Activated T-helper 9 cell treated with anti-CD3 and anti-CD28 coated beads, Interleukin-2, amount 50 U/mL, for 16 hours (primary cell): ENCODE data around the gene B4GAT1.
A peak's percentile ranks its signal among the peaks of the same experiment; 100 is the strongest.
"Not testable (repeated sequence)": the region's sequence is repeated elsewhere in the genome, so short reads cannot be mapped to it uniquely, and the experiment has no call there.

ENCODE experiments used
- DNase-seq: peaks from one replicate; pipeline ENCODE4 v3.0.0-alpha.2; 2020; ENCODE audit warnings: low read depth

Gene B4GAT1

DNA sequence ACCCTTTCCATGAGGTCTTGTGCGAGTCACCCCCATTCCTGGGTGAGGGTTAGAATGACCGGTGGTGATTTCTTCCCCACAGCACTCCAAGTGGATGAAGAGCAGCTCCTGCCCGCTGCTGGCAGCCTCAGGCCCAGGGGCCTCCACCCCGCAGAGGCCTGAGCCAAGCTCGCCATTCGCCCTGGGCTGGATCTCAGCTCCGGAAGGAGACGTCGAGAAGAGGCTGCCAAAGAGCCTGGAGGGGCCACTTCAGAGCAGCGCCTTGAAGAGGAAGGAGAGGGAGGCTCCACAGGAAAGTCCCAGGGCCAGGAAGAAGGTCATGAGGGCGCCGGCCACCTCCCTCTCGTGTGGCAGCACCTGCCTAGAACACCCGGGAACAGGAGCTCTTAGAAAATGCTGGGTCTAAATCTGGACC is 15.8 kb upstream of the B4GAT1 start:
- no peak for DNase-seq

DNA sequence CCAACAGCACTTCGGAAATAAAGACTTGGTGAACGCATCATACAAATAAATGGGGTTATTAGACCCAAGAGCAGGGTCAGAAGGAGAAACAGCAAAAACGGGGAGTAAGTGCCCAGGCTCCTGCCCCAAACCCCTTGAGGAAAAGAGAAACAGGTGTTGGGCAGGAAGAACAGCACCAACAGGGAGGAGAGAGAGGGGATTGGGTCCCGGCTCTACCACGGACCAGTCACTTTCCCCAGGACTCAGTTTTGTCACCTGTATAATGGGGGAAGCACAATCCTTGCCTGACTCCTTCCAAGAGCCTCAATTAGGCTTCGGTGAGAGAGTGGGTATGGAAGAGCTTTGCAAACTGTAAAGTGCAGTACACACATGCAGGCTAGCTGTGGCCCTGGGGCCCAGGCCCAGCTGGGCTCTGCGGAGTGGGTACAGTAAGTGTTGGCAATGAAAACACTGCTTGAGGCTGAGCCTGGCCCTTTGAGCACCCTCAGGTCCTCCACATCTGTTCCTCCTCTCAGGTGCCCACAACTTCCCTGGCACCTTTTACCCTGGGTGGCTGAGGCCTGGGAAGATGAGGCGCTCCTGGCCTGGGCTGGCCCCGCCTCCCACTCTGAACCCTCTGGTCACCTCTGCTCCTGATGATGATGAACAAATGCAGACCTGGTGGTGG is 15.2 kb upstream of the B4GAT1 start:
- no peak for DNase-seq

DNA sequence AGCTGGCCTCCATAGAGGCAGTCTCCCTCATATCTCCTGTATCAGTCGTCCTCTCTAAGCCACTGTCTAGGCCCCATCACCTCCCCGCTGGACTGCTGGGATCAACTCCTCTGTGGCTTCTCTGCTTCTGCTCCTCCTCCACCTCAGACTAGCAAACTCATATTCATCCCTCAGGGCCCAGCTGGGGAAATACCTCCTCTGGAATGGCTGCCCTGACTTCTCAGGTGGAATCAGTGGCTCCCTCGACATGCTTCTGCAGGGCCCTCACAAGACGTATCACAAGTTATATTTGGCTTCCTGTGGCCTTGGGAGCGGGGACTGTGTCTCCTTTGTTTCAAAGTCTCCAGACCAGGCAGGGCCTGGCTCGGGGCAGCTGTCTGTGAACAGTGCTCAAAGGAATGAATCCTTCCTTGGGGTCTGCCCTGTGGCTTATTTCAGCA is 14.1 kb upstream of the B4GAT1 start:
- no peak for DNase-seq

DNA sequence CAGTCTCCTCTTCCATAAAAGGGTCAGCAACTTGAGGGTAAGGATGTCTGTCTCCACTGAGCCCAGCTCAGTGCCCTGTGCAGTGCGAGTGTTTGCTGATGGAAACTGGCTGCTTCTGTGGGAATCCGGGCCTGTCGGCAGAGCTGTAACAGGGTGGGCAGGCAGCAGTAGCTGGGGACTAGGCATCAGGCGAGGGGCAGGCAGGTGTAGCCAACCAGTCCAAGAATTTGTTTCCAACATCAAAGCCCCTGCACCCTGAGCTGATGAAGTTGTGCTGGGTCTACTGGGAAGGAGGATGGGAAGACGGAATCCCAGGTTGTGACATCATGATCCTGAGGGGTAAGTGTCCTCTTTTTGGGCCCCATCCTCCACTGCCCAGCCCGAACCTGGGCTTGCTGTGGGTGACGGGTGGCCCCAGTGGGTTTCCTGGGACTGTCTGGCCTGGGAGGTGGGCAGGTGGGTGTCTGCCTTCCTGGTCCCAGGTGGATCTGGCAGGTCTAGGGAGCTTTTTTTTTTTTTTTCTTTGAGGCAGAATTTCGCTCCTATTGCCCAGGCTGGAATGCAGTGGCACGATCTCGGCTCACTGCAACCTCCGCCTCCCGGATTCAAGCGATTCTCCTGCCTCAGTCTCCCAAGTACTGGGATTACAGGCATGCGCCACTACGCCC is 13.1 kb upstream of the B4GAT1 start:
- no peak for DNase-seq

DNA sequence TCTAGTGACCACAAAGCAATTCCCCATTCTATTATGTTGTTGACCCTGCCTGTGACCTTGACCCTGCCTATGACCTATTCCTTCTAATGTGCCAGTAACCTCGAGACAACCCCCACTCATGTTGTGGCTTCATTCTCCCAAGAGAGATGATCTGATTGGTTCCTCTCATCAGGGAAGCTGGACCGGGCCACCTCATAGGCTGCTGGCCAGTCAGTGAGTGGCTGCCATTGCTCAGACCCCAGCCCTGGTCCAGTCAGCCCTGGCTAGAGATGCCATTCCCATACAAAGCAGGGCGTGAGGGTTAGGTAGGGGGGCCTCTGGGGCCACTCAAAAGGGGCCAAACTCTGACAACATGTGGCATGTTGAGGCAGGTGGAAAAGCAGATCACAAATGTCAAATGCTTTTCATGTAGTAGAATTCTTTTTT is 12.2 kb upstream of the B4GAT1 start:
- no peak for DNase-seq

DNA sequence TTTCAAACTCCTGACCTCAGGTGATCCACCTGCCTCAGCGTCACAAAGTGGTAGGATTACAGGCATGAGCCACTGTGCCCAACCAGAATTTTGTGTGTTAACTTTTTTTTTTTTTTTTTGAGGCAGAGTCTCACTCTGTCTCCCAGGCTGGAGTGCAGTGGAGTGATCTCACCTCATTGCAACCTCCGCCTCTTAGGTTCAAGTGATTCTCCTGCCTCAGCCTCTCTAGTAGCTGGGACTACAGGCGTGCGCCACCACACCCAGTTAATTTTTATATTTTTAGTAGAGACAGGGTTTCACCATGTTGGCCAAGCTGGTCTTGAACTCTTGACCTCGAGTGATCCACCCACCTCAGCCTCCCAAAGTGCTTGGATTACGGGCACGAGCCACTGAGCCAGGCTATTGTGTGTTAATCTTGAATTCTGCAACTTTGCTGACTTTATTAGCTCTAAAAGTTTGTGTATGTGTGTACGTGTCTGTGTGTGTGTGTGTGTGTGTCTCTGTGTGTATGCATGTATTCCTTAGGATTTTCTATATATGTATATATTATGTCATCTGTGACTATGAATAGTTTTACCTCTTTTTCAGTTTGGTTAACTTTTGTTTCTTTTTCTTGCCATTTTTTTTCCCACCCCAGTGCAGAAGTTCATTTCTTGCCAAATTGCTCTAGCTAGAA is 3.3 kb upstream of the B4GAT1 start:
- not testable (repeated sequence) for DNase-seq

DNA sequence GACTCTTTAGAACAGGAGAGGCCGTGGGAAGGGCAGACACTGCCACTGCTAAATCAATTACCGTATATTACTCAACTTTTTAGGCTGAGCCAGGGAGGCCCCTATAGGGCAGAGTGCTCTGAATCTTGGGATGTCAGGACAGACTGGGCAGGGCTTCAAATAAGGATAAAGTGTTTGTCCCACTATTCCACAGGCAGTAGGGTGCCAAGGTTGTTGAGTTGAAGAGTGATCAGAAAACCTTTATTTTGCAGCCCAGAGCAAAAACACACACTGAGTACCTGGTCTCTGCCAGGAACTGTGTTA is 1.6 kb upstream of the B4GAT1 start:
- no peak for DNase-seq

DNA sequence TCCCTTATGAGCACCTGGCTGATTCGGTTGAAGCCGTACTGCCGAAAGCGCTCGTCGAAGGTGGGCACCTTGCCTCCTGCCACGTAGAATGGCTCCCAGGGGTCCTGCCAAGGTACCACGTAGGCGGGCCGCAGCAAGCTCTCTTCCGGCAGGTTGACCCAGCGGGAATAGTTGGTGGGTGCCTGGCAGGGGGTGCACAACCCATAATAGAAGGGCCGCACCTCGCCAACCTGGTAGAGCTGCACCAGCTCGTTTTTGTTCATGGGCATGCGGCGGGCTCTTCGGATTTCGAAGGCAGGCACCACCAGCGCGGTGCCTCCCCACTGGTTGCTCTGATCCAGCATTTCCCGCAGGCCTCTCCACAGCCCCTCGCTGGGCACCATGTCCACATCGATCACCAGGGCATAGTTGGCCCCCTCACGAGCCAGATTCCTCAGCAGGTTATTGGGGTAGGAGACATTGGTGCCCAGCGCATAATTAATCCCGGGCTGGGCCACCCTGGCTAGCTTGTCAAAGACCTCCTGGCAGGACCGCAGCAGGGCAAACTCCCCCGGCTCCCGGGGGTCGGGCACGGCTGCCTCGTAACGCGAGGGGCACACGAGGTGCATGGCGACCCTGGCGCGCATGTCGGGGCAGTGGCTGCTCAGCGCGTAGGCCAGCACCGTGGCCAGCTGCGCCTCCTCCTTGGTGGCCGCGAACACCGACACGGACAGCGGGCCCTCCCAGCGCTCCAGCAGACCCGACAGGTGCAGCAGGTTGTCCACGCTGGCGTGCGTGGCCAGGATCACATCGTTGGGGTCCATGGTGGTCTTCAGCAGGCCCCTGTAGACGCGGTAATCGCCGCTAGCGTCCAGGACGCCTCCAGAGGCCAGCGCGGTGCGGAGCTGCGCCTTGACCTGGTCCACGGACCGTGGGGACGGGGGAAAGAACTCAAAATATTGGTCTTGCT is 679 bp downstream of the B4GAT1 start:
- DNase-seq: no peak

DNA sequence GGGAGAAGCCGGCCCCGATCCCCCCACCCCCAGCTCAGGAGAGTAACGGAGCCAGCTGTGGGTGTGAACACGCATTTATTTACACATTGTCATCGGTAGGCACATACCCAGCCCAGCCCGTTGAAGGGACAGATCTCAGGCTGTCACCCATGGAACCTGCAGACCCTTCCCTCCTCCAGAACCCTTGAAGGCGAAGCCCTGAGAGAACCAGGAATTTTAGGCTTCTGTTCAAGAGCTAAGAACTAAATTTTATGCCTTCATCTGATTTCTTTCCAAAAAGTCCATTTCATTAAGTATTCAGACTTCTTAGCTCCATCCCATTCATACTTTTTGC is 2.1 kb downstream of the B4GAT1 start:
- DNase-seq: no peak

DNA sequence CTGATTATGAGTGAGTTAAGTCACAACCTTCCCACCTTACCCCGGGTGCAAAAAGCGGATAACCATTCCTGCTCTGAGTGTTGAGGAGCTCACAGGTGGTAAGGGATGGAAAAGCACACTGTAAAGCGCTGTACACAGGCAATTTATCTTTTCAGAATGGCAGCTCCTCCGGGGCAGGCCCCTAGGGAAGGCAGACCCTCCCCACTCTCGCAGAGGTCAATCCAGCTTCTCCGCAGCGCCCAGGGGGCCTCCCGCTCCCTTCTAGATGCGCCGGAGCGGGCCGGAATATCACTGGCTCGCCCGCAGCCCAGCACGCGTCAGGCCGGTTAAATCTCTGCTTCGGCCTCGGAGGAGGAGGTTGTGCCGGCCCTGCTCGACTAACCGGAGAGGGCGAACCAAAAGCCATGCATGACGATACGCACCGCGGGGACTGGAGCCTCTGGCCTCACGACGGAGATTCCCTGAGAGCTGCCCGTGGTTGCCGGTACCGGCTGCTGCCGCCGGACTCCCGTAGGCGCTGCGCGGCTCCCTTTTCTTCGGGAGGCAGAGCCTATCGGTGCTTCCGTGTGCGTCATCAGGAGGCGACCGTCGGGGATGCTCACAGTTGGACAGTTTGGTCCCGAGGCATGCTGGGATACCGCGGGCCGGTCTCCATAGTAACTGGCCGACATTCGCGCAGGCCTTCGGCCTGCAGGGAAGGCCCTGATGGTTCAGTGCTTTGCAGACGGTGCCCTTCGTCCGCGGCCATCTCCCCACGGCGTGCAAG is 2.7 kb downstream of the B4GAT1 start, which contains the start of gene BRMS1:
Gene BRMS1, minus strand, starts transcription at position 555 of the 766 bp plus-strand sequence. CDS start 2,870 bp downstream, outside the sequence.
- DNase-seq: peak; percentile 95

DNA sequence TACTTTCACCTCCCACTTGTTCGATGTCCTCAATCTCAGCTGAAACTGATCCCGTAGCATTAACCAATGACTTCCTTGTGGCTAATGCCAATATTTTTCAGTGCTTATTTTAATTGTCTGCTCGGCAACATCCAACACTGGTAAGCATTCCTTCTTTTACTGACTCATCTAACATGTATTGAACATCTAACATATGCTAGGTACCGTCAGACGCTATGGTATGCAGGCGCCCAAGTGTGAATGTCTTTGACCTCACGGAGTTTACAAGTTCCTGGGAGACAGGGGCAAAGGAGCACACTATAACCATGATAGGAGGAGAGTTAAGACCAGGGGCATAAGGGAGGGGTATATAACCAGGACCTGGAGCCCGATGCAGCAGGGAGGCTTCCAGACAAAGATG is 4.3 kb downstream of the B4GAT1 start:
- DNase-seq: no peak

DNA sequence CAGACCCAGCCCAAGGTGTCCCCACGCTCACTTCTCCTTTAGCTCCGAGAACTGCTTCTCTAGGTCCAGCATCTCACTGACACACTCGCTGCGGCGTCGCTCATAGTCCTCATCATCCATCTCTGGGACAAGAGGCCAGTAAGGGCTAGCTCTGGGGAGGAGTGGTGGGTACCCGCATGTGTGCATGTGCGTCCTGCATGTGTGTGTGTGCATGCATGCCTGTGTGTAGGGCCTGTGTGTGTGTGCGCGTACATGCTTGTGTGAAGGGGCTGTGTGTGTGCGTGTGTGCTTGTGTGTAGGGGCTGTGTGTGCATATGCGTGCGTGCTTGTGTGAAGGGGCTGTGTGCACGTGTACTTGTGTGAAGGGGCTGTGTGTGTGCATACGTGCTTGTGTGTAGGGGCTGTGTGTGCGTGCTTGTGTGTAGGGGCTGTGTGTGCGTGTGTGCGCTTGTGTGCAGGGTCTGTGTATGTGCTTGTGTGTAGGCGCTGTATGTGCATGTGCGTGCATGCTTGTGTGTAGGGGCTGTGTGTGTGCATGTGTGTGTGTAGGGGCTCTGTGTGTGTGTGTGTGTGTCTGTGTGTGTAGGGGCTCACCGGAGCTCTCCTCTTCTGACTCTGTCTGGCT is 5.8 kb downstream of the B4GAT1 start:
- no peak for DNase-seq

DNA sequence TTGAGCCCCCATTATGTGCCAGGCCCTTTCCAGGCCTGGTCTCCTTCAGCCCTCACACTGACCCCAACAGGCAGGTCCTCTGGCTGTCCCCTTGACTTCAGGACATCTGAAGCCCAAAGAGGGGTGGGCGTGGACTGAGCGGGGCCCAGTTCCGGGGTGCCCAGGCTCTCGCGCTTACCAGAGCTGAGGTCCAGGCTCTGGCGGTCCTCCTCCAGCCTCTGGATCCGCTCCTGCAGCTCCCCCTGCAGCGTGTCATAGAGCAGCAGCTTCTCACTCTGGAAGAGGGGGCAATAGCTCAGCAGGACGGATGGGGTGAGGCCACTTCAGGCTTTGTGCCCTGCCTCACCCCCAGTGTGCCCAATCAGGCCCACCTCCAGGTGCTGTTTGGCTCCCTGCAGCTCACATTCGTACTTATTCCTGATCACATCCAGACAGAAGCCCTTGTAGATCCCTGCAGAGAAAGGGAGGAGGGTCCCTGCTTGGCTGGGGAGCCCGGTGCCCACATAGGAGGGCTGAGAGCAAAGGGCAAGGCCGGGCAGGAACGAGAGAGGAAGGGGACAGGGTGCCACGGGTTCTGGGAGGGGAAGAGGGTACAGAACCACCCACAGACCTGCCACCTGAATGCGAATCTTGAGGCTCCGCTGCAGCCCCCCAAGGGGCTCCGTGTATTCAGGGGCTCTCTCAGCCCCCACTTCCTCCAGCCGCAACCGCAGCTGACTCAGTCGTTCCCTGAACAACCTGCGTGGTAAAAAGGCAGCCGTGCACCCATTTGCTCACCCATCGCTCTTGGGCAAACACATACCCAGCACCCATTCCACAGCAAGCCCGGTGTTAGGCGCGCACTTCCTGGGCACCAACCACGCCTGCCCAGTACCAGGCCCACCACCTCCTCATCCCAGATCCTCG is 6.6 kb downstream of the B4GAT1 start:
- no peak for DNase-seq

DNA sequence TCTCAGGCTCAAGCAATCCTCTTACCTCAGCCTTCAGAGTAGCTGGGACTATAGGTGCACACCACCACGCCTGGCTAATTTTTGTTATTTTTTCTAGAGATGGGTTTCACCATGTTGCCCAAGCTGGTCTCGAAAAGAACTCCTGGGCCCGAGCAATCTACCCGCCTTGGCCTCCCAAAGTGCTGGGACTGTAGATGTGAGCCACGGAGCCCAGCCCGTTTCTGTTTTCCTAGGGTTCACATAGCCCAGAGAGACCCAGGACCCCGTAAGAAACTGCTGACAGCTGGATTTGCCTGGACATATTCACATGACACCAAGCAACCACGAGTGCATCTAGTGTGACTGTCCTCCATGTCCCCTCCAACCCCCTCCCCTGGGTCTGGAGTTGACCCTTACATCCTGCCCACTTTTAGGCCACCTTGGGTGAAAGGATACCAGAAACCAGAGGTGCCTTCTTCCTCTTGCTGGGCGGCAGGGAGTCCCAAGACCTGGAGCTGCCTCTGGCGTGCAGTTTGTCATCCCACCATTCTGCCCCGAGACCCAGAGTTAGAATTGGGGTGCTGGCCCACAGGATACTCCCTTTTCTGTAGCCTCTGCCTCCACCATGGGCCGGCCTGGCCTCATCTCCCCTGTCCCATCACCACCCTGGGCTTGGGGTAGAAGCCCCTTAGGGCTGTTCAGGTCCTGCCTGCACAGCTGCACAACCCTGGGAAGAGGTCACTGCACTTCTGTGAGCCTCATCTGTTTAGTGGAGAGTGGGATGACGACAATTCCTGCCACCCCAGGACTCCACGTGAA is 7.5 kb downstream of the B4GAT1 start:
- DNase-seq: no peak

DNA sequence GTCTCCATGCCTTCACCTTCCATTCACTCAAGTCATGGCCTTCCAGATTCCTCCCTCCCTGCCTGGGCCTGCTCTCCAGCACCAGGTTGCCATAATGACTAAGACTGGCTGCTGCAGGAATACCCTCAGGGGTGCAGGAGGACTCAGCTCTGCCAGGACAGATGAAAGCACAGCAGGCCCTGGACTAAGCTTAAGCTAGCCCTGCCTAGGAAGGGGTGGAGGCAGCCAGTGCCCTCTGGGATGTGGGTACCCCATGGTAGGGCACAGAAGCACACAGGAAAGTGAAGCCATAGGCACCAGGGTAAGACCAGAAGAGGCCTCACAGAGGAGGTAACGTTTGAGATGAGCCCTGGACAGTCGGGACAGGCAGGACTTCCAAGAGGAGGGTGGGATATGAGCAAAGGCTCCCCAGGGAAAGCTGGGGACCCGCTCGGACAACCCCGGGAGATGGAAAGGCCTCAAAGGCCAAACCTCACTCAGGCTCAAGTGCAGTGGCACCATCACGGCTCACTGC is 8.2 kb downstream of the B4GAT1 start:
- no peak for DNase-seq

DNA sequence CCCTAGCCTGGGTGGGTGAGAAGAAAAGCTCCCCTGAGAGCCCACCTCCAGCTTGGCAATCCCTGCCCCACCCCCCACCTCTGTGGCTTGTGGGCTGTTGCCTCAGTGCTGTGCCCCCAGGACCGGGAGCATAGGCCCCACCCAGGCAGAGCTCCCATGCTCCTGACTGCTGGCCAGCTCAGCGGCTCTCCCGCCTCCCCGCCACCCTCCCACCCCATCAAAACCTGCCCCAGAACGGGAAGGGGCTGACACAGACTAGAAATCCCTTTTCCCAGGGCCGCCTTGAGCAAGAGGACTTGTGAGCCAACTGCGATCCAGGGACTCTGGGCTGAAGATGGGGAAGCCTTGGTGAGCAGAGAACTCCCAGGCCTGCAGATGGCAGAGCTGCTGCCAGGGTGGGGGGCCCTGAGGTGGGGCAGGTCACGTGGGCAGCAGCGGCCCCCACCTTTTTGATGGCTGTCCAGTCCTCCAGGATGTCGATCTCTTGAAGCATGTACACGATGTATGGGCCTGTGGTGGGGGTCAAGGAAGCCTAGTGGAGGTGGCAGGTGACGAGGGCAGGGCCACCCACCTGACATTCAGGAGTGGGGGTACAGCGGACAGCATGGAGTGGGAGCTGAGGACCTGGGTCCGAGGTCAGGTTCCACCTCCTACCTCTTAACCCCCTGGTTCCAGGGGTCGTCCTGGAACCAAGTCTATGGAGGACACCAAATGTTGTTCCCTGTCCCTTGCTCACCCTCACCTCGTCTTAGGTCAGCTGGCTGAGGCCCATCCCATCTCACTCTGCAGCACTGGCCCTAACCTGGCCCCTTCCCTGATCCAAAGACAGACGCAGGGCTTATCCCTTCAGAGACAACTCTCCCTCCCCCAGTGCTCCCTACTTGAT is 8.9 kb downstream of the B4GAT1 start:
- no peak for DNase-seq

DNA sequence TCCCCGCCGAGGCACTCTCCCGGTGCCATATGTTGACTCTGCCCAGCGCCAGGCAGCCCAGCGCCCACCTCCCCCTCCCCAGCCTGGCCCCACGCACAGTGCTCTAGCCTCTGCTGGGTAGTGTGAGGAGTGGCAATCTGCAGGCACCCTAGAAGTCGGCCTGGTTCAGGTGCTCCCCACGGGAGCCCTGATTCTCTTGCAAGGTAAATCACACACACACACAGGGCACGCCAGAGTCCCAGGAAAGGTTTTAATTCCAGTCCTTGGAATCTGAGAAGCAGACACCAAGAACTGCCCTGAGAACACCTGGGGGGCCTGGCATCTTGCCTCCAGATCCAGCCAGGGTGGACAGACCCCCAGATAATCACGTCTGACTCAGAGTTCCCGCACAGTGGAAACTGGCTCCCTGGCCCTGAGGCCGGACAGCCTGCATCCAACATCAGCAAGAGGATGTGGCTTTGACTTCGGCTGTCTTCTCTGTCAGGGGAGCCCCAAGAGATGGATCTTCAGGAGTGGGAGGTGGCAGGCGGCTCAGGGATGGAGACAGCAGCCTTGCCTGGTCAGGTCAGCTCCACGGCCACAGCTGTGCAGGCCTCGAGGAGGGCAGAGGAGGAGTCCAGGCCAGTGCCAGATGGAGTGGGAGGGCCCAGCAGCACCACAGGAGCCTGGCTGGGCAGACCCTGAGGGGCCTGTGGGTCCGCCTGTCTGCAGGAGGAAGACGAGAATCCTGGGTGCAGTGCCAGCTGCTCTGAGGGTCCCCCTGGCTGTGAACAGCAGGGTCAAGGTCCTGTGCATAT is 10.1 kb downstream of the B4GAT1 start:
- no peak for DNase-seq
